HCT116 (cell line): ENCODE results near the gene PPP1R12B. TPM values are rescaled to one million over a fixed set of nuclear protein-coding genes. Genes with fewer than 3 reads are reported as not detected.

Source experiments
- ATAC-seq: fragments of 200-7000 bp; cut with Tn5 transposase; 2 replicates; pipeline ENCODE4 v1.9.1; 2020; ENCODE audit warnings: mild to moderate bottlenecking, moderate library complexity
- BruUV-seq: library from RNA; stranded (reverse); fragments of 400-500 nt; replicated peaks from 2 replicates; lab custom pipeline; 2021; lab: Mats Ljungman, UMichigan
- CTCF ChIA-PET: fragments of 300-600 bp; sonication (Branson Sonifier 250); formaldehyde crosslinking; loops from one replicate; lab custom pipeline; 2021; ENCODE audit warnings: antibody characterized with exemption; lab: Charles Lee
- POLR2A ChIA-PET: fragments of 300-600, 350-600 bp; sonication (Branson Sonifier 250); formaldehyde crosslinking; loops from one replicate; lab custom pipeline; 2021; ENCODE audit warnings: antibody characterized with exemption; lab: Charles Lee
- RAD21 ChIA-PET, 2 experiments: fragments of 300-600 bp; sonication (Branson Sonifier 250); formaldehyde crosslinking; loops; one replicate each; lab custom pipeline; 2023; ENCODE audit warnings: low total read pairs in 2 of 2; ENCODE audit not compliant: uncharacterized antibody in 2 of 2, unreplicated experiment in 2 of 2, low non-redundant PET in 1 of 2; lab: Charles Lee
- DNase-seq: peaks from one replicate; pipeline ENCODE4 v3.0.0-alpha.2; 2010; ENCODE audit warnings: low read depth, low spot score
- H2AFZ ChIP-seq: fragments of 200-600 bp; shearing (Covaris generic), sonication (generic); 2 replicates; pipeline ENCODE4 v1.6.1; 2017; ENCODE audit warnings: low read depth, mixed run types, mixed read lengths, antibody characterized with exemption, low read length; ENCODE audit not compliant: poor library complexity, severe bottlenecking
- H3K27ac ChIP-seq: 2 replicates; pipeline ENCODE4 v1.5.1; 2012; ENCODE audit warnings: low read depth, low read length
- H3K27me3 ChIP-seq: fragments of 200-600 bp; sonication (generic); 2 replicates; pipeline ENCODE4 v1.6.1; 2016; ENCODE audit warnings: mixed run types, low read length, mixed read lengths; ENCODE audit not compliant: insufficient read depth
- H3K36me3 ChIP-seq, 2 experiments: fragments of 200-500 bp in 1 of 2; fragments of 200-600 bp in 1 of 2; sonication (Bioruptor generic) in 1 of 2; sonication (generic) in 1 of 2; 2 replicates each; pipeline versions ENCODE4 v1.5.1 to v1.6.1; 2014 to 2016; ENCODE audit warnings: low read length in 2 of 2, inconsistent platforms in 1 of 2, mixed read lengths in 1 of 2, mixed run types in 1 of 2; ENCODE audit not compliant: insufficient read depth in 2 of 2, control insufficient read depth in 1 of 2
- H3K4me1 ChIP-seq, 2 experiments: fragments of 200-600 bp in 1 of 2; sonication (generic) in 1 of 2; 2 replicates each; pipeline versions ENCODE4 v1.5.1 to v1.6.1; 2012 to 2017; ENCODE audit warnings: low read length in 2 of 2, inconsistent platforms in 1 of 2, mild to moderate bottlenecking in 1 of 2, mixed read lengths in 1 of 2, mixed run types in 1 of 2, moderate library complexity in 1 of 2; ENCODE audit not compliant: insufficient read depth in 2 of 2, control insufficient read depth in 1 of 2
- H3K4me2 ChIP-seq: fragments of 200-600 bp; sonication (generic); 2 replicates; pipeline ENCODE4 v1.6.1; 2017; ENCODE audit warnings: mixed run types, low read length, mixed read lengths
- H3K4me3 ChIP-seq, 2 experiments: fragments of 200-600 bp in 1 of 2; sonication (generic) in 1 of 2; replicated peaks in 1 of 2; 2 replicates each; pipeline ENCODE4 v1.5.1; 2011 to 2016; ENCODE audit warnings: low read length in 2 of 2, control low read depth in 1 of 2, low read depth in 1 of 2, mild to moderate bottlenecking in 1 of 2, mixed read lengths in 1 of 2, mixed run types in 1 of 2
- H3K79me2 ChIP-seq: fragments of 200-600 bp; sonication (generic); 2 replicates; pipeline ENCODE4 v1.6.1; 2017; ENCODE audit warnings: mild to moderate bottlenecking, mixed run types, low read length, moderate library complexity, mixed read lengths; ENCODE audit not compliant: insufficient read depth
- H3K9ac ChIP-seq: fragments of 200-600 bp; sonication (generic); 2 replicates; pipeline ENCODE4 v1.6.1; 2016; ENCODE audit warnings: low read length, mixed read lengths
- H3K9me2 ChIP-seq: fragments of 200-600 bp; sonication (generic), shearing (Covaris generic); 2 replicates; pipeline ENCODE4 v1.6.1; 2017; ENCODE audit warnings: mixed run types, mild to moderate bottlenecking, moderate library complexity; ENCODE audit not compliant: insufficient read depth
- H3K9me3 ChIP-seq, 2 experiments: fragments of 200-500 bp in 1 of 2; fragments of 200-600 bp in 1 of 2; sonication (Bioruptor generic) in 1 of 2; sonication (generic) in 1 of 2; 2 replicates each; pipeline ENCODE4 v1.6.1; 2014 to 2017; ENCODE audit warnings: low read length in 2 of 2, mixed read lengths in 2 of 2, inconsistent platforms in 1 of 2, low read depth in 1 of 2, mild to moderate bottlenecking in 1 of 2, mixed run types in 1 of 2, moderate library complexity in 1 of 2; ENCODE audit not compliant: control insufficient read depth in 1 of 2, insufficient read depth in 1 of 2
- H4K20me1 ChIP-seq: fragments of 200-600 bp; sonication (generic), shearing (Covaris generic); 2 replicates; pipeline ENCODE4 v1.6.1; 2017; ENCODE audit warnings: mixed run types, mild to moderate bottlenecking, moderate library complexity; ENCODE audit not compliant: insufficient read depth
- CBX3 ChIP-seq: IDR thresholded peaks from 2 replicates; pipeline ENCODE4 v1.6.1; 2012; ENCODE audit warnings: low read depth
- POLR2A ChIP-seq: IDR thresholded peaks from 2 replicates; pipeline ENCODE4 v1.7.0; 2011; ENCODE audit warnings: borderline replicate concordance; ENCODE audit not compliant: insufficient read depth, insufficient read length; ENCODE audit errors: extremely low read depth
- RAD21 ChIP-seq: IDR thresholded peaks from 2 replicates; pipeline ENCODE4 v1.6.1; 2012; ENCODE audit warnings: low read depth, mild to moderate bottlenecking
- SIN3A ChIP-seq: IDR thresholded peaks from 2 replicates; pipeline ENCODE4 v1.6.1; 2012; ENCODE audit warnings: low read depth
- SP1 ChIP-seq: IDR thresholded peaks from 2 replicates; pipeline ENCODE4 v1.6.1; 2012; ENCODE audit warnings: low read depth
- SRF ChIP-seq: IDR thresholded peaks from 2 replicates; pipeline ENCODE4 v1.6.1; 2012; ENCODE audit warnings: low read depth
- YY1 ChIP-seq: IDR thresholded peaks from 2 replicates; pipeline ENCODE4 v1.6.1; 2011; ENCODE audit warnings: low read length, low read depth, moderate library complexity, mild to moderate bottlenecking; ENCODE audit not compliant: insufficient replicate concordance; ENCODE audit errors: extremely low read depth
- ZNF274 ChIP-seq: fragments of 200-500 bp; sonication (Bioruptor generic); IDR thresholded peaks from 2 replicates; pipeline ENCODE4 v1.6.1; 2014; ENCODE audit warnings: mild to moderate bottlenecking, low read depth, low read length, inconsistent platforms
- intact Hi-C: fragments of 100-400 bp; cut with micrococcal nuclease; formaldehyde crosslinking; loops from 2 replicates; pipeline ENCODE4 v1.10.0; 2022
- total RNA-seq: library from RNA; stranded (reverse); gene quantifications from one replicate; pipeline ENCODE4 v1.2.1, GENCODE V29; 2021; ENCODE audit not compliant: unreplicated experiment
- TF ChIP-seq, protein P1 (sequence below), 3 experiments: fragments of 200-600 bp in 1 of 3; sonication (generic) in 1 of 3; IDR thresholded peaks in 2 of 3; conservative IDR thresholded peaks in 1 of 3; 2 replicates each; pipeline ENCODE4 v1.5.1; 2012 to 2017; ENCODE audit warnings: low read depth in 2 of 3, low read length in 2 of 3, antibody characterized with exemption in 1 of 3, borderline replicate concordance in 1 of 3, control low read depth in 1 of 3, mild to moderate bottlenecking in 1 of 3, mixed read lengths in 1 of 3, mixed run types in 1 of 3, moderate library complexity in 1 of 3; ENCODE audit not compliant: insufficient read depth in 1 of 3
- TF ChIP-seq, protein P2 (sequence below): IDR thresholded peaks from 2 replicates; pipeline ENCODE4 v1.6.1; 2011; ENCODE audit warnings: mild to moderate bottlenecking, low read length, moderate library complexity; ENCODE audit not compliant: insufficient replicate concordance; ENCODE audit errors: extremely low read depth
- TF ChIP-seq, protein P3 (sequence below): IDR thresholded peaks from 2 replicates; pipeline ENCODE4 v1.6.1; 2012

PPP1R12B gene
- total RNA-seq, 1 experiment from 2014 or later, result 14.3 TPM

GRCh38 chr1:202588503-202589189, 240.1 kb downstream of the PPP1R12B start:
- no peaks in the 10 kb centered on the region for H3K9me3 ChIP-seq
- peak; percentile 54 for ATAC-seq
- RAD21 ChIA-PET, result no interaction called here
- peak overlapping the region; percentile 73 for H3K4me2 ChIP-seq
- peak; percentile 34 for DNase-seq
- no peaks in the 10 kb centered on the region for H3K79me2 ChIP-seq
- H2AFZ ChIP-seq, result no peak overlapping the region
- no peaks in the 10 kb centered on the region for H4K20me1 ChIP-seq
- H3K36me3 ChIP-seq, result no peaks in the 10 kb centered on the region
- peaks cover 22 to 73% of the 10 kb centered on the region in 2 experiments for H3K4me1 ChIP-seq
- POLR2A ChIA-PET, result no interaction called here
- CTCF ChIA-PET, result interaction anchor here (1.2 kb wide), 2 partner anchors 17 to 246 kb away, joined by 3 read pairs; no protein-coding TSS in a partner anchor
- BruUV-seq, result no TSS peak
- peak overlapping the region in 1 of 2 experiments; percentile 27; a peak in 2 of 4 replicates for H3K4me3 ChIP-seq
- TF ChIP-seq SP1 (no peak), POLR2A (no peak), RAD21 (no peak), ZNF274 (no peak), YY1 (no peak), CBX3 (no peak), SIN3A (no peak), SRF (no peak)
- TF ChIP-seq, protein P1, sequence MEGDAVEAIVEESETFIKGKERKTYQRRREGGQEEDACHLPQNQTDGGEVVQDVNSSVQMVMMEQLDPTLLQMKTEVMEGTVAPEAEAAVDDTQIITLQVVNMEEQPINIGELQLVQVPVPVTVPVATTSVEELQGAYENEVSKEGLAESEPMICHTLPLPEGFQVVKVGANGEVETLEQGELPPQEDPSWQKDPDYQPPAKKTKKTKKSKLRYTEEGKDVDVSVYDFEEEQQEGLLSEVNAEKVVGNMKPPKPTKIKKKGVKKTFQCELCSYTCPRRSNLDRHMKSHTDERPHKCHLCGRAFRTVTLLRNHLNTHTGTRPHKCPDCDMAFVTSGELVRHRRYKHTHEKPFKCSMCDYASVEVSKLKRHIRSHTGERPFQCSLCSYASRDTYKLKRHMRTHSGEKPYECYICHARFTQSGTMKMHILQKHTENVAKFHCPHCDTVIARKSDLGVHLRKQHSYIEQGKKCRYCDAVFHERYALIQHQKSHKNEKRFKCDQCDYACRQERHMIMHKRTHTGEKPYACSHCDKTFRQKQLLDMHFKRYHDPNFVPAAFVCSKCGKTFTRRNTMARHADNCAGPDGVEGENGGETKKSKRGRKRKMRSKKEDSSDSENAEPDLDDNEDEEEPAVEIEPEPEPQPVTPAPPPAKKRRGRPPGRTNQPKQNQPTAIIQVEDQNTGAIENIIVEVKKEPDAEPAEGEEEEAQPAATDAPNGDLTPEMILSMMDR (IDR thresholded peaks at IDR 0.05 in 2 of 3, conservative IDR thresholded peaks at IDR 0.05 in 1 of 3; ENCODE audit: borderline replicate concordance in 1 of 3, insufficient read depth in 1 of 3, low read depth in 2 of 3, low read length in 2 of 3), result no peak
- TF ChIP-seq, protein P2, sequence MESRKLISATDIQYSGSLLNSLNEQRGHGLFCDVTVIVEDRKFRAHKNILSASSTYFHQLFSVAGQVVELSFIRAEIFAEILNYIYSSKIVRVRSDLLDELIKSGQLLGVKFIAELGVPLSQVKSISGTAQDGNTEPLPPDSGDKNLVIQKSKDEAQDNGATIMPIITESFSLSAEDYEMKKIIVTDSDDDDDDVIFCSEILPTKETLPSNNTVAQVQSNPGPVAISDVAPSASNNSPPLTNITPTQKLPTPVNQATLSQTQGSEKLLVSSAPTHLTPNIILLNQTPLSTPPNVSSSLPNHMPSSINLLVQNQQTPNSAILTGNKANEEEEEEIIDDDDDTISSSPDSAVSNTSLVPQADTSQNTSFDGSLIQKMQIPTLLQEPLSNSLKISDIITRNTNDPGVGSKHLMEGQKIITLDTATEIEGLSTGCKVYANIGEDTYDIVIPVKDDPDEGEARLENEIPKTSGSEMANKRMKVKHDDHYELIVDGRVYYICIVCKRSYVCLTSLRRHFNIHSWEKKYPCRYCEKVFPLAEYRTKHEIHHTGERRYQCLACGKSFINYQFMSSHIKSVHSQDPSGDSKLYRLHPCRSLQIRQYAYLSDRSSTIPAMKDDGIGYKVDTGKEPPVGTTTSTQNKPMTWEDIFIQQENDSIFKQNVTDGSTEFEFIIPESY, result no peak
- TF ChIP-seq, protein P3, sequence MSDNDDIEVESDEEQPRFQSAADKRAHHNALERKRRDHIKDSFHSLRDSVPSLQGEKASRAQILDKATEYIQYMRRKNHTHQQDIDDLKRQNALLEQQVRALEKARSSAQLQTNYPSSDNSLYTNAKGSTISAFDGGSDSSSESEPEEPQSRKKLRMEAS, result no peak
- H3K9me2 ChIP-seq, result no peaks in the 10 kb centered on the region
- H3K27ac ChIP-seq, result peak overlapping the region; percentile 51
- H3K9ac ChIP-seq, result peak overlapping the region; percentile 34
- H3K27me3 ChIP-seq, result no peaks in the 10 kb centered on the region
- intact Hi-C loops, result no loop called here
